ENCODE data around the gene STYX. TPM values are rescaled to one million over a fixed set of nuclear protein-coding genes. Genes with fewer than 3 reads are reported as not detected.

Gene STYX
- total and polyA plus RNA-seq, 2 of the 8 experiments (the other 6 are each of a cell fraction or from before 2014, with no cell fraction given) = 8.3 to 29.0 TPM

DNA sequence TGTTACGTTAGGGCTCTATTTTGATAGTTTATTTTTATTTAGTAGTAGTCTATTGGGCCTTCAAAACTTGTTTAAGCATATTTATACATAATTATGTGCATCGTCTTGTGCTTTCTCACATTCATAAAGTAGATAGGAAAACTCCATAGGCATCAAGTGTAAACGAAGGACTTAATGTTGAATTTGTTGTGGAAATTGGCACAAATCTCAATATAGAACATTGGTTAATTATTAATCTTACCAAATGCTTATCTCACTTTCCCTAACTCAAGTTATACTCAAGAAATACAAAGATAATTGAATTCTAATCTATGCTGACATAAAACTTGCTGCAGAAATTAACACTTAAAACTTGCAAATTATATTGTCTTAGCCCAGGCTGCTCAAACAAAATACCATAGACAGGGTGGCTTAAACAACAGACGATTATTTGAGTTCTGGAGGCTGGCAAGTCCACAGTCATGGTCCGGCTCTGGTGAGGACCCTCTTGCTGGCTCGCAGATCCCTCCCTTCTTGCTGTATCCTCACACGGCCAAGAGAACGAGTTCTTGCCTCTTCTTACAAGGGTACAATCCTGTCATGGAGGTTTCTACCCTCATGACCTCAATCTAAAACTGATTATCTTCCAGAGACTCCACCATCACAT is 18.8 kb downstream of the STYX start:
- TF ChIP-seq RAD21 (IDR thresholded peaks at IDR 0.05 in 1 of 2, conservative IDR thresholded peaks at IDR 0.05 in 1 of 2; ENCODE audit: low read depth in 2 of 2, low read length in 2 of 2) (no peak), CBX5 (IDR thresholded peaks at IDR 0.05; ENCODE audit: low read depth, low read length) (no peak), SP1 (IDR thresholded peaks at IDR 0.05; ENCODE audit: low read depth, low read length) (no peak), ATF2 (IDR thresholded peaks at IDR 0.05; ENCODE audit: low read length) (no peak), NRF1 (IDR thresholded peaks at IDR 0.05; ENCODE audit: low read depth, low read length) (no peak), BCL11A (IDR thresholded peaks at IDR 0.05; ENCODE audit: low read depth in 2 of 2, low read length in 2 of 2) (no peak), SP4 (IDR thresholded peaks at IDR 0.05; ENCODE audit: low read length) (no peak), MAX (IDR thresholded peaks at IDR 0.05) (no peak)
- TF ChIP-seq, protein P1, sequence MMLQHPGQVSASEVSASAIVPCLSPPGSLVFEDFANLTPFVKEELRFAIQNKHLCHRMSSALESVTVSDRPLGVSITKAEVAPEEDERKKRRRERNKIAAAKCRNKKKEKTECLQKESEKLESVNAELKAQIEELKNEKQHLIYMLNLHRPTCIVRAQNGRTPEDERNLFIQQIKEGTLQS (IDR thresholded peaks at IDR 0.05; ENCODE audit: insufficient read depth, low read depth, low read length) = no peak
- Histone ChIP-seq H3K4me3 (ENCODE audit: extremely low read depth in 1 of 4, insufficient read depth in 2 of 4, low read depth in 3 of 4, low read length in 4 of 4) (no peak overlapping the region), H2AK5ac (ENCODE audit: low read depth, low read length) (no peak overlapping the region), H3K9ac (replicated peaks in 1 of 4; ENCODE audit: extremely low read depth in 1 of 4, low read depth in 3 of 4, low read length in 3 of 4) (no peak overlapping the region), H4K5ac (ENCODE audit: insufficient read length, low read depth, low read length) (no peak overlapping the region), H3K27ac (ENCODE audit: low read depth, low read length) (no peak overlapping the region), H2BK20ac (ENCODE audit: low read length) (no peak overlapping the region), H2AFZ (ENCODE audit: low read length) (no peak overlapping the region), H4K8ac (ENCODE audit: extremely low read depth, insufficient read depth, low read length) (no peak overlapping the region), H4K91ac (replicated peaks; ENCODE audit: insufficient read length, low read length) (no peak overlapping the region), H3K27me3 (replicated peaks in 1 of 4; ENCODE audit: control insufficient read depth in 3 of 4, extremely low read depth in 1 of 4, insufficient read depth in 3 of 4, low read length in 3 of 4) (no peaks in the 10 kb centered on the region), H2BK12ac (ENCODE audit: low read depth, low read length) (no peak overlapping the region), H3K56ac (replicated peaks; ENCODE audit: insufficient read length, low read depth, low read length) (no peak overlapping the region), H3K23ac (ENCODE audit: insufficient read length) (no peak overlapping the region), H2BK5ac (ENCODE audit: low read depth, low read length) (no peak overlapping the region), H3K4me2 (ENCODE audit: insufficient read depth in 1 of 2, low read depth in 2 of 2, low read length in 2 of 2) (no peak overlapping the region), H4K20me1 (replicated peaks in 1 of 2; ENCODE audit: control insufficient read depth in 1 of 2, insufficient read depth in 2 of 2, low read length in 2 of 2) (peaks cover 0 to 3% of the 10 kb centered on the region in 2 experiments), H2BK15ac (ENCODE audit: low read length) (no peak overlapping the region), H3K79me2 (ENCODE audit: control insufficient read depth in 1 of 2, insufficient read depth in 2 of 2, low read length in 2 of 2) (peaks cover 0 to 11% of the 10 kb centered on the region in 2 experiments; a peak in 2 of 4 replicates), H3K79me1 (ENCODE audit: low read depth, low read length) (no peaks in the 10 kb centered on the region), H3K4me1 (replicated peaks in 1 of 4; ENCODE audit: control insufficient read depth in 3 of 4, insufficient read depth in 4 of 4, low read length in 3 of 4) (no peaks in the 10 kb centered on the region), H3K18ac (ENCODE audit: extremely low read depth, low read length) (no peak overlapping the region), H3K9me3 (ENCODE audit: insufficient read depth in 2 of 2, low read depth in 1 of 2, low read length in 1 of 2) (no peaks in the 10 kb centered on the region), H3K36me3 (ENCODE audit: control insufficient read depth in 2 of 4, insufficient read depth in 4 of 4, low read length in 3 of 4) (peaks cover 0 to 57% (median 8%) of the 10 kb centered on the region in 4 experiments; a peak in 5 of 8 replicates), H2BK120ac (replicated peaks; ENCODE audit: low read depth, low read length) (no peak overlapping the region), H3K14ac (ENCODE audit: insufficient read length) (no peak overlapping the region), H3K23me2 (ENCODE audit: low read depth, low read length) (no peaks in the 10 kb centered on the region), H3K4ac (replicated peaks; ENCODE audit: insufficient read length, low read depth, low read length) (no peak overlapping the region)
- WGBS, 2 experiments (ENCODE audit: extremely low coverage in 1 of 2, insufficient coverage in 1 of 2, insufficient read length in 1 of 2, insufficient replicate concordance in 2 of 2, low coverage in 1 of 2, low lambda C conversion rate in 2 of 2, missing lambda C conversion rate in 1 of 2) = 96% methylated on average over 8 of the region's 8 CpGs; no CpG with 5 or more reads in 1 of the 2 experiments
- ChIA-PET CTCF (ENCODE audit: partially characterized antibody) (no interaction called here), POLR2A (ENCODE audit: partially characterized antibody) (no interaction called here)
- no peak for FAIRE-seq
- no peak for DNase-seq (ENCODE audit: low read depth in 1 of 2, low spot score in 2 of 2)

Data from H1 (cell line).